H4 (cell line): ENCODE results near the gene TMC3. TPM values are rescaled to one million over a fixed set of nuclear protein-coding genes. Genes with fewer than 3 reads are reported as not detected.
"Not testable (repeated sequence)": the region's sequence is repeated elsewhere in the genome, so short reads cannot be mapped to it uniquely, and the experiment has no call there.

Experiments
- DNase-seq: peaks from one replicate; pipeline ENCODE4 v3.0.0-alpha.2; 2015; ENCODE audit warnings: low spot score
- total RNA-seq: library from RNA; depleted of rRNA; stranded (reverse); fragments of >200 nt; shearing (Covaris generic); gene quantifications from 2 replicates; pipeline ENCODE4 v1.2.3, GENCODE V29; 2014; rRNA removed

TMC3 gene
- not detected in 2 replicates for total RNA-seq

DNA sequence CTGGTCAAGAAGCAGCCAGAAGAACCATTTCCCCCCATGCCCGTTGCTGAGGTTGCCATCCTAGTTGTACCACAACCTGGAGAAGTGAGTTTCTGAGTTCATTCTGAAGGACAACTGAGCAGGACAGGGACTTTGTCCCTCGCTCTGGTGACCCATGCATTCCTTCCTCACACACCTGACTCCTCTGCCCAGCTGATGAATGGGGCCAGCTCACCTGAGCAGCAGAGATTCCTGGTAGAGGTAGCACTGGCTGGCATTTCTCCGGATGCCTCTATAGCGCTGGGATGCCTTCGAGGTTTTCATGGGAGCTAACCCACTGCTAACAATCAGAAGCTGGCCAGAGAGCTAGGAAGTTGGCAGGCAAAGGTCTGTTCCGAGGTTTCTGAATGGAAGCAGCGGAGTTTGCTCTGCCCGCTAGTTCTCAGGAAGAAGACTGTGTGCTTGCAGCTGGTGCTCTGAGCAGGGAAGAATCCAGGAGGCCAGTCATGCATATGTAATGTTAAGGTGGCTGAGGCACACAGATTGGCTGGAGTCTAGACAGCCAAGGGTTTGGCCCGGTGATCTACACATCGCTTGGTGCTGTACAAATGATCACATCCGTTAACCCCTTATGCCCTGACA, at the start of gene TMC3:
Gene TMC3, minus strand, starts transcription at position 439 of the 621 bp plus-strand sequence. Its CDS starts 136 bp downstream, at position 303.
- DNase-seq = no peak

DNA sequence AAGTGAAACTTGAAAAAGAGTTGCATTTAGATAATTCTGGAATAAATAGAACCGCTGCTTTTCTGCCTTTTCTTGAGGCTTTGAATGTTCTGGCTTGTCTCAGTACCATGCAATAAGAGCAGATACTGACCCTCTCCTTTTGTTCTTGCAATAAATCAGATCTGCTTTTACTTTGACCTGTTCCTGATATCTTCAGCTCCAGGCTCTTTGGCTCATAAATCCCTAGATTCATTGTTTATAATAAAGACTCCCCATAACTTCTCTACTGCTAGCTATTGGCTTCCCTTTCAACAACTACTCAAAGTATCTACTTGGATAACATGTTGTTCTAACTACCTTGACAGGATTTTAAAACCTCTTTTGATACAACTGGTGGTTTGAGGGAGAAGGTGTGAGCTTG, 47.4 kb upstream of the TMC3 start:
- DNase-seq = no peak

- DNase-seq = peak; percentile 54
These were observed 45.4 kb upstream of the TMC3 start for GRCh38 chr15:81419332-81419943.

- DNase-seq = no peak
These were observed 44.9 kb upstream of the TMC3 start for GRCh38 chr15:81418891-81419290.

- no peak for DNase-seq
These were observed 44.4 kb upstream of the TMC3 start for GRCh38 chr15:81418444-81418843.

DNA sequence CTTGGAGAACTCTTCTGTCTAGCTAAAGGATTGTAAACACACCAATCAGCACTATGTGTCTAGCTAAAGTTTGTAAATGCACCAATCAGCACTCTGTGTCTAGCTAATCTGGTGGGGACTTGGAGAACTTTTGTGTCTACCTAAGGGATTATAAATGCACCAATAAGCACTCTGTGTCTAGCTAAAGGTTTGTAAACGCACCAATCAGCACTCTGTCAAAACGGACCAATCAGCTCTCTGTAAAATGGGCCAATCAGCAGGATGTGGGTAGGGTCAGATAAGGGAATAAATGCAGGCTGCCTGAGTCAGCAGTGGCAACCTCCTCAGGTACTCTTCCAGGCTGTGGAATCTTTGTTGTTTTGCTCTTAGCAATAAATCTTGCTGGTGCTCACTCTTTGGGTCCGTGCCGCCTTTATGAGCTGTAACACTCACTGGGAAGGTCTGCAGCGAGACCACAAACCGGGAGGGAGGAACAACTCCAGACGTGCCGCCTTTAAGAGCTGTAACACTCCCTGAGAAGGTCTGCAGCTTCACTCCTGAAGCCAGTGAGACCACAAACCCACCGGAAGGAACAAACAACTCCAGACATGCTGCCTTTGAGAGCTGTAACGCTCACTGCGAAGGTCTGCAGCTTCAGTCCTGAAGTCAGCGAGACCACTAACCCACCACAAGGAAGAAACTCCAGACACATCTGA, 40.4 kb upstream of the TMC3 start:
- DNase-seq = not testable (repeated sequence)

DNA sequence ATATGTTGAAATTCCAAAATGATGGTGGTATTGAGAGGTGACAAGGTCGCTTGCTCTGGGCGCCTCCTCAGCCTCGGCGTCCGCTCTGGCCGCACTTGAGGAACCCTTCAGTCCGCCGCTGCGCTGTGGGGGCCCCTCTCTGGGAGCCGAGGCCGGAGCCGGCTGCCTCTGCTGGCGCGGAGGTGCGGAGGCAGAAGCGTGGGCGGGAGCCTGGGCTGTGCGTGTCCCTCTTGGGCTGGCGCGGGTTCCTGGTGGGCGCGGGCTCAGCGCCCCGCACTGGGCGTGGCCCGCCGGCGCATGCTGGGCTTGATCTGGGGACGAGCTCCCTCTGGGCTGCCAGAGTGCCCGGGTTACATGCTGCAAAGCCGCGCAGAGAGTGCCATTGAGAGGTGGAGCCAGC, 39.8 kb upstream of the TMC3 start:
- DNase-seq = no peak

DNA sequence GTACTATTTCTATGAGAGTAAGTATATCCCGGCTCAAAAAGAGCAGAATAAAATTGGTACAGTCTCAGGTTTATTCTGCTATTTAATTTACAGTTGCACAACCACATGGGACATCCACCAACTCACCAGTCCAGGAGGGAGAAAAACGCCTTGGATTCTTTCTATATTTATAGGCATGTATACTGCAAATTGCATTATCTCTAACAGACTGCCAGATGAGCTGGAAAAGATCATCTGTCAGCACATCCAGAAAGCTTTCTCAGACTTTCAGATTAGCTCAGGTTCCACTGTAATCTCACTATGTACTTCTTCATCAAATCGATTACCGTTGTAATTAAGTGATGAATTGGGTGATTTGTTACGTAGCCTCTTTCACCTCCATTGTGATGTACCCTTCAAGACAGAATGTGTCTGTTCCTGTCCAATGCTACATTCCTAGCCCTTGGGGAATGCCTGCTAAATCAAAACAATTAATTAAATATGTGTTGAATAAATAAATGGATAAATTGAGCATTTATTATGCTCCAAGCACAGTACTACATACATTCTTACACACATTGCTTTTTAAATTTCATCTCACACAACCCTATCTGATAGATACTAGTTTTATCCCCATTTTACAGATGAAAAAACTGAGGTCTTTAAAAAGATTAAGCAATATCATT, 38.1 kb upstream of the TMC3 start:
- DNase-seq = no peak

- DNase-seq = no peak
These were observed 37.0 kb upstream of the TMC3 start for GRCh38 chr15:81411051-81411450.

DNA sequence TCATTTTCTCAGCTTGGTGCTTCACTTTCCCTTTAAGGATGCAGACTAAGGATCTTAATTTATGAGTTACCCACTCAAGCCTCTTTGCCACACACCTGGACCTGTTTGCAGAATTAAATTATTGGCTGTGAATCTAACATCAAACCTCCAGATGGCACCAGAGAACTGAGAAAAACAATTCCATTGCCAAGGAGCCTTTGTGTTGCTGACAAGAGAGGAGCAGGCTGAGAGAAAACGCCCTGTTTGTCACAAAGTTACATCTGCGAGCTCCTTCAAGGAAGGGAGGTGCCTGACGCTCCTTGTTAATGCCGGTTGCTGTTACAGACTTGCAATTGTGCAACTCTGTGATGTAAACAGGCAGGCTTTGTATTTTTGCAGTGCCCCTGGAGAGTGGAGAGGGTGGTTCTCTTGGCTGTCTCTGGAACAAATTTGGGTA, 36.3 kb upstream of the TMC3 start:
- DNase-seq = peak; percentile 74

- DNase-seq = no peak
These were observed 33.7 kb upstream of the TMC3 start for GRCh38 chr15:81407718-81408117.

GRCh38 chr15:81407176-81407575, 33.2 kb upstream of the TMC3 start:
- no peak for DNase-seq

DNA sequence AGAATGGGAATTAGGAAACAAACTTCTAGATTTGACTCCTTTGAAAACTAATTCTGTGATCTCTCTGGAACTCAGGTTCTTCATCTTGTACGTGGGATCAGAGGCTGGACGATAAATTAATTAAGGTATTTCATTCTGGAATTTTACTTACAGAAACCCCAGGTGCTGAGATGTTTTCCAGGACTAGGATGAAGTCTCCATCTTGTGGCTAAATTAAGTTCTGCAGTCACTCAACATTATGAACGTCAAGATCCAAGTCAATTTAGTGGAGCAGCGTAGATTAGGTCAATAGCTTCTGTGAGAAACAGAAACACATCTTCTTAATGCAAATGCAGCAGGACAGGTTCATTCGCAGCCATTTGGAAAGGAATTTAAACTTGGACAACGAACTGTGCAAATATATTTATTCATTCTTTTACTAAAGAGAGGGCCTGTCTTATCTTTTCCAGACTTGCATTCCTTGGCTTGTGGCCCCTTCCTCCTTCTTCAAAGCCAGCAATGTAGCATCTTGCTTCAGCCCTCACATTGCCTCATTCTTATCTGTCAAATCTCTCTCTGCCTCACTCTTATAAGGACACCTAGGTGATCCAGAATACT, 26.7 kb upstream of the TMC3 start:
- peak; percentile 29 for DNase-seq

DNA sequence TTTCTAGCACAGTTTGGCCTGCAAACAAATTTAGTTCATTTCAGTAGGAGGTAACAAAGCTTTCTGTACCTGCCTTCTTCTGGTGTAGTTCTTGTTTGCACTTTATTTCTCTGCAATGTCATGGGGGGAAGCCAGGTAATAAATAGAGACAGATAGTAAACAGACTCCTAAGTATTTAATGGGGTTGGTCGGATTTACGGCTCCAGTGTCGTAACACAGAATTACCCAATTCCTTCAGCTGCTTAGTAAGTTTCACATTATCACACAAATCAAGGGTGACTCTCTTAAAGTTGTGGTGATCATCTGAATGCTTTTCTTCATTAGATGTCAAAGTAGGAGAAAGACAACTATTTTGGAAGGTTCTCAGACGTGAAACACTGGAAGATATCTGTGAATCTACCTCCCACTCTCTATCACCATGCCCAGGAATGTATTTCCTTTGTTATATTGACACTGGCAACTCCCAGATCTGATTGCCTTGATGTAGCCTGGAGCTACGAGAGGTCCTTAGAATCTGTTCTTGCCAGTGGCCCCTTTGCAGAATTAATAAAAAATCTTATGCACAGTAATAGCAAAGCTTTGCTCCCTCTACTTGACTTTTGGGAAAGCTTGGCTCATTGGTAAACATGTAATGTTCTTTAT, 25.0 kb upstream of the TMC3 start:
- no peak for DNase-seq

- no peak for DNase-seq
These were observed 24.4 kb upstream of the TMC3 start for GRCh38 chr15:81398456-81398855.

DNA sequence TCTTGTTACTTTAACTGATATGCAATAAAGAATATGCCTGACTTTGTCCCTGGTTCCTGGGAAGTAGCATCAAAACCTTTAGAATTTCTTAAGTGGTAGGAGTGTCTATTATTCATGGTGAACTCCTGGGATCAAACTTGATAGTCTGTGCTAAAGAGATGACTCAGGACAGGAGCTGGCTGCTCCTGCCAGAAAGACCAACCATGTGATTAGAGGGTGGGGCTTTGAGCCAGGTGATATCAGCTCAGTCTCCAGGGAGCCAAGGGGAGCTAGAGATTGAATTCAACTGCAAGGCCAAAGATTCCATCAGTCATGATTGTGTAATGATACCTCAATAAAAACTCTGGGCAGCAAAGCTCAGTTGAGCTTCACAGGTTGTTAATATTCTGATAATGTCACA, 20.6 kb upstream of the TMC3 start:
- DNase-seq = no peak

- DNase-seq = no peak
These were observed 17.6 kb upstream of the TMC3 start for GRCh38 chr15:81391657-81392056.

GRCh38 chr15:81388436-81388770, 14.4 kb upstream of the TMC3 start:
- no peak for DNase-seq

DNA sequence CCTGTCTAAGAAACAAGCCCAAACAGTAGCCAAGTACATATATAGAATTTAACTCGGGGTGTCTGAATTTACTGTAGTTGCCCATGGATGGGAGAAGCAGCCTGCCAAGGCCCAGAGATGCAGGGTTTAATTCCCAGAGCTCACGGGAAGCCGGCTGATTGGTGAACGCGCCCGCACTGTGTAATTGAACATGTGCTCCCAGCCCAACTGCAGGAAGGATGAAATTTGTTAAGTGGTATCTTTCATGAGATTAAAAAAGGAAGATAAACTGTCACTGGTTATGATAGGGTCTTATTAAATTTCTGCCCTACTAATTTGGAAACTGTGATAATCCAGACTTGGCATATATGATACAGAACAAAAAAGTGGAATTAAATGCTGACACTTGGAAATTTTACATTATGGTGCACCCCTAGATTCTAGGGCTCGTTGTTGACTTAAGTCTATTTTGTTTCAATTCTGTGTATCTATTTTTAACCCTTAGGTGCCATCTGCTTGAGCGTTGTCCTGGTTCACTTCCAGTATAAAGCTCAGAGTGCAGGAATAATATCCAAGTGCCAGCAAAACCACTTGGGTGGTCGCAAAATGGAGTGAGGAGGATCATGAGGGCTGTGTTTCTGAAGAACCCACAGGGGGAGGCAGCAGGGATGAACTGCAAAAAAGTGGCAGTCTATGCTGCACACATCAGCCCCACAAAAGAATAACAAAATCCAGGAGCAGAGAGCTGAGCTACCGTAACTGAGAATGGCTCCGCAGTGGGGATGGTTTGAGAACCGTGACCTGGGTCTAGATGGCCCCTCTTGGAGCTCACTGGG, 13.8 kb upstream of the TMC3 start:
- DNase-seq = no peak

DNA sequence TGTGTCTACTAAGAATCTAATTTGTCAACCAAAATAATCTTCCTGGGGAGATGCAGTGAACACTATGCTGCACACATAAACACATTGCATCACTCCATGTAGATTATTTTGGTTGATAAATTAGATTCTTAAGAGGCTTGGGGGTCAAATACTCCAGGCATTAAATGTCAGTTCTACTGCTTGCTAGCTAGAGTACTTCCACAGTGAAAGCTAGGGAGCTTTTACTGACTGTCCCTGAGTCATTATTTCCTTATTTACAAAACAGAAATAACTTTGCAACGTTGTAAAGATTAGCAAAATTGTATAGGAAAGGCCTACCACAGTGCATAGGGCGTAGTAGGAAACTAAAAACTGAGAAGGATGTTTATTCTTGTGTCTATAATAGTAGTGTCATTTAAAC, 12.9 kb upstream of the TMC3 start:
- no peak for DNase-seq

- DNase-seq = no peak
These were observed 11.7 kb upstream of the TMC3 start for GRCh38 chr15:81385721-81386076.
